ENCODE measurements around the gene SPTBN1. TPM values are rescaled to one million over a fixed set of nuclear protein-coding genes. Genes with fewer than 3 reads are reported as not detected.
A peak's percentile ranks its signal among the peaks of the same experiment; 100 is the strongest.

SPTBN1 gene
- 100 to 1,000 TPM; 161 to 371 (median 271) TPM for polyA plus RNA-seq (ENCODE audit: insufficient read length in 12 of 12)
- long read RNA-seq, donor 1, transcript SPTBN1-204 (4 exons, 3,332 nt): major isoform, 16 of 92 reads
- long read RNA-seq, donor 1, partial matches to known transcripts: 76 of 92 reads
- long read RNA-seq, donor 1, other reads (novel, unspliced or antisense): 0 of 92 reads
- long read RNA-seq, donor 2, transcript SPTBN1-204 (4 exons, 3,332 nt): major isoform, 18 of 55 reads
- long read RNA-seq, donor 2, partial matches to known transcripts: 37 of 55 reads
- long read RNA-seq, donor 2, other reads (novel, unspliced or antisense): 0 of 55 reads
- long read RNA-seq, donor 3, transcript SPTBN1-204 (4 exons, 3,332 nt): major isoform, 10 of 15 reads
- long read RNA-seq, donor 3, partial matches to known transcripts: 5 of 15 reads
- long read RNA-seq, donor 3, other reads (novel, unspliced or antisense): 0 of 15 reads
- long read RNA-seq, donor 4, full-length matches to known transcripts: 11 of 21 reads
- long read RNA-seq, donor 4, partial matches to known transcripts: 10 of 21 reads
- long read RNA-seq, donor 4, other reads (novel, unspliced or antisense): 0 of 21 reads
- long read RNA-seq, donor 5, full-length matches to known transcripts: 26 of 77 reads
- long read RNA-seq, donor 5, partial matches to known transcripts: 51 of 77 reads
- long read RNA-seq, donor 5, other reads (novel, unspliced or antisense): 0 of 77 reads
- long read RNA-seq, donor 6, transcript SPTBN1-204 (4 exons, 3,332 nt): major isoform, 8 of 19 reads
- long read RNA-seq, donor 6, partial matches to known transcripts: 11 of 19 reads
- long read RNA-seq, donor 6, other reads (novel, unspliced or antisense): 0 of 19 reads
- long read RNA-seq, donor 7, transcript SPTBN1-204 (4 exons, 3,332 nt): major isoform, 9 of 131 reads
- long read RNA-seq, donor 7, partial matches to known transcripts: 122 of 131 reads
- long read RNA-seq, donor 7, other reads (novel, unspliced or antisense): 0 of 131 reads
- long read RNA-seq, donor 8, transcript SPTBN1-204 (4 exons, 3,332 nt): major isoform, 19 of 421 reads
- long read RNA-seq, donor 8, partial matches to known transcripts: 402 of 421 reads
- long read RNA-seq, donor 8, other reads (novel, unspliced or antisense): 0 of 421 reads
- long read RNA-seq, donor 9, partial matches to known transcripts: 11 of 12 reads
- long read RNA-seq, donor 9, other reads (novel, unspliced or antisense): 0 of 12 reads
- long read RNA-seq, donor 10, full-length matches to known transcripts: 12 of 35 reads
- long read RNA-seq, donor 10, partial matches to known transcripts: 23 of 35 reads
- long read RNA-seq, donor 10, other reads (novel, unspliced or antisense): 0 of 35 reads
- long read RNA-seq, donor 11, transcript SPTBN1-204 (4 exons, 3,332 nt): major isoform, 8 of 19 reads
- long read RNA-seq, donor 11, partial matches to known transcripts: 11 of 19 reads
- long read RNA-seq, donor 11, other reads (novel, unspliced or antisense): 0 of 19 reads

GRCh38 chr2:54455563-54456361, at the start of gene SPTBN1:
TSS of gene SPTBN1 (plus strand) at chr2:54456327. CDS start at chr2:54526419, 70,092 bp downstream.
- DNase-seq: peak; percentile 95

GRCh38 chr2:54407693-54408092, 48.4 kb upstream of the SPTBN1 start:
- no peak for DNase-seq

- DNase-seq: no peak
Measured at GRCh38 chr2:54408288-54408687, 47.8 kb upstream of the SPTBN1 start.

- peak; percentile 60 for DNase-seq
Measured at GRCh38 chr2:54409752-54410151, 46.4 kb upstream of the SPTBN1 start.

- no peak for DNase-seq
Measured at GRCh38 chr2:54411801-54412354, 44.2 kb upstream of the SPTBN1 start.

- DNase-seq: no peak
Measured at GRCh38 chr2:54416166-54416813, 39.8 kb upstream of the SPTBN1 start.

GRCh38 chr2:54416938-54417337, 39.2 kb upstream of the SPTBN1 start:
- no peak for DNase-seq

- DNase-seq: no peak
Measured at GRCh38 chr2:54417577-54417976, 38.5 kb upstream of the SPTBN1 start.

- DNase-seq: peak; percentile 66
Measured at GRCh38 chr2:54419388-54419787, 36.7 kb upstream of the SPTBN1 start.

GRCh38 chr2:54419855-54420523, 36.1 kb upstream of the SPTBN1 start:
- DNase-seq: no peak

GRCh38 chr2:54420524-54421172, 35.5 kb upstream of the SPTBN1 start:
- no peak for DNase-seq

- DNase-seq: no peak
Measured at GRCh38 chr2:54422072-54422581, 34.0 kb upstream of the SPTBN1 start.

- DNase-seq: no peak
Measured at GRCh38 chr2:54423213-54423612, 32.9 kb upstream of the SPTBN1 start.

GRCh38 chr2:54424555-54425163, 31.5 kb upstream of the SPTBN1 start:
- no peak for DNase-seq

GRCh38 chr2:54428108-54428831, 27.9 kb upstream of the SPTBN1 start:
- DNase-seq: peak; percentile 83

- peak; percentile 71 for DNase-seq
Measured at GRCh38 chr2:54429054-54429453, 27.1 kb upstream of the SPTBN1 start.
